Dermis microvascular lymphatic vessel endothelial cell (primary cell): Measurements from ENCODE around the gene CCNK. TPM values are rescaled to one million over a fixed set of nuclear protein-coding genes. Genes with fewer than 3 reads are reported as not detected.
A peak's percentile ranks its signal among the peaks of the same experiment; 100 is the strongest.

ENCODE experiments used
- DNase-seq, 2 donors: peaks; one replicate each; pipeline versions ENCODE4 v3.0.0 to v3.0.0-alpha.2; 2010; ENCODE audit warnings: low read depth in 2 of 2
- total RNA-seq: library from RNA; depleted of rRNA; stranded (reverse); fragments of >200 nt; gene quantifications from 2 replicates; pipeline ENCODE4 v1.2.1, GENCODE V29; 2014

The CCNK gene
- total RNA-seq, 1 donor from 2014 or later = 24.1 TPM

DNA sequence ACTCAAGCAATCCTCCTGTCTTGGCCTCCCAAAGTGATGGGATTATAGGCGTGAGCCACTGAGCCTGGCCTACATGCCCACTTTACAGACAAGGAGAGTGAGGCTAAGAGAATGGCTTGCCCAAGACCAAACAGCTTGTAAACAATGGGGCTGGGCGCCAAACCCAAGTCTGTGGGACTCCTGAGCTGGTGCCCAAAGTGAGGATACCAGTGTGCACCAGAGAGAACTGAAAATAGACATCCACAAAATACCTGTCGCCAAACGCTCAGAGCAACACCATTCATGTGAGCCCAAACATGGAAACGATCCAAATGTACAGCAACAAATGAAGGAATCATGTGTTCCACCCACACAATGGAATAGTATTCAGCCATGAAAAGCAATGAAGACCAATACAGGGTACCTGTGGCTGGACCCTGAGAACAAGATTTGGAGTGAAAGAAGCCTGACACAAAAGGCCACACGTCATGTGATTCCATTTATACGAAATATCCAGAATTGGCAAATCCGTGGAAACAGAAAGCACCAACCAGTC, 38.2 kb downstream of the CCNK start:
- no peak for DNase-seq

- no peak for DNase-seq
Measured at GRCh38 chr14:99519931-99520421, 38.8 kb downstream of the CCNK start.

GRCh38 chr14:99520571-99521081, 39.4 kb downstream of the CCNK start:
- no peak for DNase-seq

GRCh38 chr14:99521176-99522024, 40.2 kb downstream of the CCNK start:
- DNase-seq = no peak

DNA sequence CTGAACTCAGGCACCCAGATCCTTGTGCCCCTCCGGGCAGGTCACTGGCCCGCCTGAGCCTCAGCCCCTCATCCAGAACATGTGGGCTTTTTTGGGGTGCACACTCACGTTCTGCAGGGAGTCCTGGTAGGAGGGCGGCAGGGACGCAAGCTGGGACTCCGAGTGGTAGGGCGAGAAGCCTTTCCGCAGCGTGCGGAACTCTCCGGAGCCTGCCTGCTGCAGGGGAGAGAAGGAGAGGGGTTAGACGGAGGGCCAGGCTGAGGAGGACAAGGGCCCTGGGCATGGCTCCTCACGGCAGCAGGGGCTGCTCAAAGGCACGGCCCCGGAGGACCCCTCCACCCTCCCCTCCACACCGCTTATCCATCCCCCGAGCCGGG, 40.8 kb downstream of the CCNK start:
- DNase-seq = no peak

DNA sequence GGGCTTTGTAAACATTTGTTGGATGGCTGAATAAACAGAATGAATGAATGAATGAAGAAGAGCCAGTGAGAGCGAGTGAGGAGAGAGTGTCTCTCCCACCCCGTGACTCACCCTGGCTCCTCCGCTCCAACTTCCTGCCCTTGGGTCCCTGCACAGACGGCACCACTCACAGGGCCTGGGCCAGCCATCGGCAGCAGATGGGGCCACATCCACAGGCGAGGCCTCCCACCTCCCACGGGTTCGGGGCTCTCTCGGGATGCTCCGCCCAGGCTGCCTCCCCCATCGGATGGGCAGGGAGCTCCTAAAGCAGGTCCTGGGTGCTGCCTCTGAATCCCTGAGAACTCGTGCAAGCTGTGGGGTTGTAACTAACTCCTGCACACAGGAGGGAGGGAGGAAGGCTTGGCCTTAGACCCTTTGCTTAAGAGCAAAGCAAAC, 41.3 kb downstream of the CCNK start:
- DNase-seq = peak in 1 of 2 donors; percentile 67

GRCh38 chr14:99522934-99523703, 41.9 kb downstream of the CCNK start:
- no peak for DNase-seq

- DNase-seq = no peak
Measured at GRCh38 chr14:99523704-99524055, 42.5 kb downstream of the CCNK start.

GRCh38 chr14:99524091-99524661, 43.0 kb downstream of the CCNK start:
- DNase-seq = no peak

DNA sequence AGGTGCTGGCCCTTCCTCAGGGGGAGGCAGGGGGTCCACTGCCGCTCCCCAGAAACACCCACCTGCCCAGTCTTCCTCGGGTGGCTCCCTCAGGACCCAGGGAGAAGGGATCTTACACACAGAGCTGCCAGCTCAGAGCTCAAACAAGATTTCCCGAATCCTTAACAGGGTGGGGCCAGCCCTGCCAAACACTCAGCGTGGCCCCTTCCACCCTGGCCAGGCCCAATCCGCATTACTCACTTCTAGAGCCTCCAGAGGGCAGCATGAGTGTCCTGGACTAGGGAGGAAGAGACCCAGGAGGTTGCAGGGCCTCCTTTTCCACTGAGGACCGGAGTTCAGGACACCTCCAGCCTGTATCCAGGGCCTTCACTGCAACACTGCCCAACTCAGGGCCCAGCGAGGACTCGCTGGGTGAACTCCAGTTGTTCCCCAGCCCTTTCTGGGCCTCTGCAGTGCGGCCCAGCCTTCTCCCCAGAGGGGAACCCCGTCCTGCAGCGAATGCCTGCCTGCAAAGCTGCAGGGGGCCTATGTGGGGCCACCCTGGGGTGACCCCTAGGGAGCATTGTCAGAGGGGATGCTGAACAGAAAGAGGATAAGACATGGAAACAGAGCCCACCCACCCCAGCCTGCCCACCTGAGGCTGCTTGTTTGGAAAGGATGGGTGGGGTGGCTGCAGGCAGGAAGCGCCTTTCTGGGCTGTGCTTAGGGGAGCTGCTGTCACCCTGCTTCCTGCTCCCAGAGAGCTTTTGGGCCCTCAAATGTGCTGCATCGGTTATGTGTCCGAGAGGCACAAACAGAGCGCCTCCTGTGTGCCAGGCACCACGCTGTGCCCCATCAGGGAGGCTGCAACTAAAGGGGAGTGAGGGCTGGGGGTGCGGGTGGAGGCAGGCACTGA, 43.8 kb downstream of the CCNK start:
- peak in 1 of 2 donors; percentile 43 for DNase-seq

DNA sequence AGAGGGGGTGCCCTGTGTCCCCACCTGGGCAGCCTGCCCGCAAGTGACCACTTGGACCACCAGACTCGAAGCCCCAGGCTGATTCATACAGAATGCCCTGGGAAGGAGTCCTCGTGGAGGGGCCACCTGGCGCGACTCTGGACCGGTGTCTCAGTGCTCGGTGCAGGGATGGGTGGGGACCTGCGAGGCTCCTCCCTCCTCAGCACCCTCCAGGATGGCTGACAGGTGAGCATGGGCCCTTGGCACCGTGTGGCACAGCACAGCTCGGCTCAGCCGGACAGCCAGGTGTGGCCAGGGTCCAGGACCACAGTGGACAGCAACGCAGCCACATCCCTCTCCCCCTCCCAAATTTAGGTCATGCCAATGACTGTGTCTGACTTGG, 44.5 kb downstream of the CCNK start:
- no peak for DNase-seq

- DNase-seq = no peak
Measured at GRCh38 chr14:99527026-99527425, 45.8 kb downstream of the CCNK start.

DNA sequence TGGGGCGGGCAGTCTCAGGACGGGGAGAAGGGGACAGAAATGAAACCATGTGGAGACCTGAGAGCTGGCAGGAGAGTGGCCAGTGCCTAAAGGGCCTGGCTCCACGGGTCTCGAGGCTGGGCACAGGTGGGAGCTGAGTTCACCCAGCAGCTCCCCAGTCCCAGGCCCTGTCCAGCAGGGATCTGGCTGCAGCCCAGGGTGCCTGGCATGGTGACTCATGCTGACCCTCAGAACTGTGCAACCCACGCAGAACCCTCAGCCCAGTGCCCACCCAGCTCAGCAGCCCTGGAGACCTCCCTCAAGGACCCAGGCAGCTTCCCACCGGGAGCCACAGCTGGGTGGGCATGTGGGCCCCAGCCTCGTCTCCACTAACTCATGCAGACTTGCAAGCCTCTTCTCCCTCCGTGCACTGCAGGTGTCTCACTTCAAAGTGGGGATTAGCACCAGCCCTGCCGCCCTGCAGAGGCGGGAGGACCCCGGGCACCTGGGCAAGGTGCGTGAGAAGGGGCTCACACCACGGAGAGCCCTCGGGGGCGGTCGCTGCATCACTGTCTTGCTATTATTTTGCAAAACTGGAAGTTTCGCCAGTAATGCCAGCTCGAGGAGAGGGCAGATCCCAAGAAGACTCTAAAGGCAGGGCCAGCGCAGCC, 46.3 kb downstream of the CCNK start:
- DNase-seq = no peak

DNA sequence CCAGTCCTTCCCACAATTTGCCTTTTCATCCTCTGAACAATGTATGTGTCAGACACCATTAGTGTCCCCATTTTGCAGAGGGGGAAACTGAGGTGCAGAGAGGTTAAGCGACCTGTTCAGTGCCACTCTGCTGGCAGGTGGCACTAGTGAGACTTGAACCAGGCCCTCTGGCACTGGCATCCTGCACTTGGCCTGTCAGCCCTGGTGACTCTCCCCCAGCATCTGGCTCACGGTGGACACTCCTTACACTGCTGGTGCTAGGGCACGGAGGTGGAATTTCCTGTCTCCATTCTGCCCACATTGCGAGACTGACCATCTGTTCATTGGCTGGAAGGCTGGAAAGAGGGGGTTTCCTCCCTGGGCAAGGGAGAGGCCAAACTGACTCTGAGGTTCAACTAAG, 48.7 kb downstream of the CCNK start:
- peak in 1 of 2 donors; percentile 64 for DNase-seq

- DNase-seq = peak in 1 of 2 donors; percentile 17
Measured at GRCh38 chr14:99530407-99531155, 49.4 kb downstream of the CCNK start.

GRCh38 chr14:99531251-99532096, 50.3 kb downstream of the CCNK start:
- DNase-seq = peak in 1 of 2 donors; percentile 91

DNA sequence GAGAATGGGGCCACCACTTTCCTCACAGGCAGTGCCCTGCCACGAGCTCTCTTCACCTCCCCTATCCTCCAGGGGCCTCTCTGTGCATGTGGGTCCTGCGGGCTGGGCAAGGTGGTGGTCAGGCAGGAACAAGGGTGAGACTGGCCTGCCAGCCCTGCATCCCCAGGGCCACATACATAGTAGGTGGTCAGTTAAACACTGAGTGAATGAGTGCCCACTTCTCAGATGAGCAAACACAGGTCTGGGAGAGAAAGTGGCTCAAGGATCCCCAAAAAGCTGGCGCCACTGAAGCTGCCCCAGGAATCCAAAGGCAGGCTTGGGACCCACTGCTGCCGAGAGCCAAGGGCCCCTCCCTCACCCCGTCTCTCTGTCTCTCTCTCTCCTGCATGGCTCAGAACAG, 51.1 kb downstream of the CCNK start:
- DNase-seq = no peak

DNA sequence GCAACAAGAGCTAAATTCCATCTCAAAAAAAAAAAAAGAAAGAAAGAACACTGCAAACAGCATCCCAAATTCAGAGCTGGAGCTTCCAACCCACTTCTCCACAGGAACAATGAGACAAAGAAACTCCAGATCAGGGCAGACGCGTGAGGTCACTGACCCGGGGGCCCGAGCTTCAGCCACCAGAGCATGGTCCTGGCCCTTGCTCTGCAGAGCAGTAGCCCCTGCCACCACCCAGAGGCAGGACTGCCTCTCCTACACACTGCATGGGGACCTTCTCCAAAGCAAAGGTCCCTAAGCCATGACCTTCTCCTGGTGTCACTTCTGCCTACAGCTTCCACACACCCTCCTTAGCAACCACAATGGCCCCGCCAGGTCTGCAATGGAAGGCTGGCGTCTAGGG, 53.1 kb downstream of the CCNK start:
- DNase-seq = no peak

GRCh38 chr14:99534863-99535262, 53.7 kb downstream of the CCNK start:
- DNase-seq = no peak
